Astrocyte (in vitro differentiated cells and primary cell): ENCODE data around the gene PCNT.

Experiments used
- CTCF ChIP-seq: IDR thresholded peaks from 2 replicates; pipeline ENCODE4 v1.5.1; 2011; ENCODE audit warnings: low read depth, mild to moderate bottlenecking, inconsistent platforms, low read length, moderate library complexity; ENCODE audit not compliant: insufficient read depth
- EZH2 ChIP-seq: IDR thresholded peaks from 2 replicates; pipeline ENCODE4 v1.6.1; 2012; ENCODE audit warnings: mild to moderate bottlenecking, low read length, inconsistent platforms; ENCODE audit not compliant: insufficient read depth

DNA sequence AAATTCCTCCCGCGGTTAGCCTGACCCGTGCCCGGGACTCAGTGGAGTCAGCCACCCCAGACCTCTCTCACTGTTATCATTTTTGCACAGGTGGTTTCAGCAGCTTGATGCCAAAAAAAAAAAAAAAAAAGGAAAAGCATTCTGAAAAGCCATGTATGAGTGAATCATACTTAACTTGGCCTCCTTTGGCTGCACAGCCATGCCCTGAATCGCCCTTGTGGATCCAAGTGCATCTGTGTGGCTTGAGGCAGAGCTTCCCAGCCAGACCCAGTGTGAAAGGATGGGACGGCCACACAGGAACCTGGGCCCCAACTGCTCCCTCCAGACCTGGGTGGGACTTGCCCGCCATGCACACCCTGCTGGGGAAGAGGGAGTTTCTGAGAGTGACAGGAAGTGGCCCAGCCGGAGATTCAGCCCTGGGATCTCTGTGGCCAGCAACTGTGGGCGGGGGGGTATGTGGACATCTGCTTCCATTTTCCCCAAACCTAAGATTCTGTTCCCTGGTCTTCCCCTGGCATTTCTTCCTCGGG lies 29.2 kb upstream of the PCNT start:
- TF ChIP-seq EZH2, result no peak
- TF ChIP-seq CTCF, result no peak
